Heart right ventricle (tissue), 16 donors: ENCODE measurements around the gene AKAP13. TPM values are rescaled to one million over a fixed set of nuclear protein-coding genes. Genes with fewer than 3 reads are reported as not detected.

ENCODE experiments used
- ATAC-seq, 8 donors: fragments of 200-7000 bp; cut with Tn5 transposase; one replicate each; pipeline ENCODE4 v1.9.1; 2020; ENCODE audit warnings: mild to moderate bottlenecking in 8 of 8, moderate library complexity in 8 of 8, moderate number of reproducible peaks in 1 of 8
- DNase-seq, 2 donors: peaks; one replicate each; pipeline ENCODE4 v3.0.0-alpha.2; 2020
- H3K27ac ChIP-seq, 10 donors: fragments of 200-600 bp; sonication (generic) in 2 of 10; one replicate each; pipeline versions ENCODE4 v1.5.0 to v1.8.0; 2020 to 2022; ENCODE audit warnings: mild to moderate bottlenecking in 3 of 10
- H3K27me3 ChIP-seq, 7 donors: fragments of 200-600 bp; one replicate each; pipeline ENCODE4 v1.8.0; 2021 to 2022; ENCODE audit warnings: mild to moderate bottlenecking in 2 of 7
- H3K36me3 ChIP-seq, 9 donors: fragments of 200-600 bp; sonication (generic) in 1 of 9; one replicate each; pipeline versions ENCODE4 v1.5.0 to v1.8.0; 2020 to 2022; ENCODE audit warnings: mild to moderate bottlenecking in 2 of 9
- H3K4me1 ChIP-seq, 9 donors: fragments of 200-600 bp; sonication (generic) in 1 of 9; one replicate each; pipeline versions ENCODE4 v1.5.0 to v1.8.0; 2020 to 2022; ENCODE audit warnings: mild to moderate bottlenecking in 4 of 9
- H3K4me3 ChIP-seq, 10 donors: fragments of 200-600 bp; sonication (generic) in 2 of 10; one replicate each; pipeline versions ENCODE4 v1.5.0 to v1.8.0; 2020 to 2022; ENCODE audit warnings: mild to moderate bottlenecking in 7 of 10, moderate library complexity in 2 of 10
- H3K9me3 ChIP-seq, 11 donors: fragments of 200-600 bp in 10 of 11; sonication (generic) in 2 of 11; one replicate each; pipeline versions ENCODE4 v1.5.0 to v1.8.0; 2013 to 2022; ENCODE audit warnings: mild to moderate bottlenecking in 2 of 11, control low read depth in 1 of 11, moderate library complexity in 1 of 11
- CTCF ChIP-seq, 9 donors: fragments of 200-600 bp; sonication (generic) in 2 of 9; IDR thresholded peaks; one replicate each; pipeline versions ENCODE4 v1.5.0 to v1.8.0; 2021 to 2022; ENCODE audit warnings: antibody characterized with exemption in 9 of 9, mild to moderate bottlenecking in 5 of 9, moderate library complexity in 1 of 9
- WGBS, 2 donors: extraction: QIAGEN DNeasy Blood & Tissue Kit; methylation state at CpG; one replicate each; pipeline ENCODE4 v1.1.7; 2013; ENCODE audit warnings: inconsistent platforms in 1 of 2; 5-methylcytosine and 5-hydroxymethylcytosine counted together
- intact Hi-C, 10 donors: fragments of 100-400 bp; cut with DNase I; formaldehyde crosslinking; loops; one replicate each; pipeline versions ENCODE4 v1.11.1 to v1.14.2; 2022
- polyA plus RNA-seq, 2 donors: library from polyadenylated mRNA; stranded (reverse); fragments of 200-250 nt; gene quantifications; one replicate each; pipeline ENCODE4 v1.2.3, GENCODE V29; 2013
- total RNA-seq, 10 donors: library from RNA; stranded (reverse); fragmentation: NEBNext Ultra II Directional in 3 of 10; extraction: Animal tissue kit (Norgen Biotek cat#: 25700) in 3 of 10; gene quantifications; one replicate each; pipeline versions ENCODE4 v1.2.1 to v1.2.4, GENCODE V29; 2021 to 2023
- donor health status: Arrhythmogenic right ventricular cardiomyopathy.
- donor health status: ischemic (EF 13 %, LVEDD 7.1; RV severe dilation, severe dysfunction).
- donor health status: healthy with polysubstance abuse.
- donor health status: DM: no; HTN: yes; CAD: no.
- donor health status: DM: no; HTN: no; CAD: no.
- donor health status: ischemic (EF 25% LVEDD 6.9; RV normal size, moderate dysfunction).
- donor health status: ischemic (EF 25% LVEDD 5.7; RV mildly dilated, moderate dysfunction).
- donor health status: healthy.
- donor health status: DM: yes; HTN: yes; CAD: no.
- donor health status: Ischemic cardiomyopathy.
- donor health status: ischemic (EF 35%, LVEDD 5.7; RV mildly dilated, moderate dysfunction).
- donor health status: nonischemic (EF 11% LVEDD 7.7; RV severe dilation, severe dysfunction).
- donor health status: DM: yes; HTN: yes; CAD: no.
- donor health status: PGD.
- donor health status: ischemic (EF 29% LVEDD 5.4; RV normal size, mild dysfunction).
- donor health status: nonischemic (EF 23%, LVEDD 6.1; RV moderate dilation, normal function).

AKAP13 gene
- total and polyA plus RNA-seq, 12 donors, result 89.3 to 645 (median 480) TPM

GRCh38 chr15:85407421-85408269 is 27.2 kb downstream of the AKAP13 start:
- Histone ChIP-seq H3K4me1 (peaks cover 15 to 90% (median 71%) of the 10 kb centered on the region in 9 donors), H3K4me3 (peak overlapping the region in 1 of 10 donors; percentile 12), H3K27me3 (no peaks in the 10 kb centered on the region), H3K9me3 (no peaks in the 10 kb centered on the region), H3K36me3 (no peaks in the 10 kb centered on the region), H3K27ac (peak overlapping the region in 6 of 10 donors; percentile 27 to 70 (median 44))
- ATAC-seq (peak in 6 of 8 donors; percentile 36 to 71 (median 58)), DNase-seq (no peak)
- intact Hi-C loops, result no loop called here
- WGBS, 2 donors, result 71 to 81% methylated on average over 6 of the region's 6 CpGs
- TF ChIP-seq CTCF (IDR thresholded peaks at IDR 0.05), result no peak

- Histone ChIP-seq H3K27me3 (no peaks in the 10 kb centered on the region), H3K27ac (peak overlapping the region in 5 of 10 donors; percentile 27 to 70 (median 50)), H3K36me3 (no peaks in the 10 kb centered on the region), H3K4me1 (peaks cover 12 to 90% (median 71%) of the 10 kb centered on the region in 9 donors), H3K9me3 (no peaks in the 10 kb centered on the region), H3K4me3 (peak overlapping the region in 1 of 10 donors; percentile 12)
- ATAC-seq (no peak), DNase-seq (no peak)
- no peak for TF ChIP-seq CTCF (IDR thresholded peaks at IDR 0.05)
- WGBS, 2 donors, result 85 to 87% methylated on average over 6 of the region's 6 CpGs
- intact Hi-C loops, result no loop called here
These were observed 27.9 kb downstream of the AKAP13 start for GRCh38 chr15:85408270-85408746.

GRCh38 chr15:85412066-85412465 is 31.7 kb downstream of the AKAP13 start:
- 17 to 33% methylated on average over 3 of the region's 3 CpGs for WGBS, 2 donors
- H3K4me3 ChIP-seq, result no peak overlapping the region
- no peak for ATAC-seq
- H3K4me1 ChIP-seq, result peaks cover 6 to 86% (median 61%) of the 10 kb centered on the region in 9 donors
- TF ChIP-seq CTCF (IDR thresholded peaks at IDR 0.05), result no peak
- no peaks in the 10 kb centered on the region for H3K27me3 ChIP-seq
- peak overlapping the region in 5 of 10 donors; percentile 57 to 78 (median 67) for H3K27ac ChIP-seq
- DNase-seq, result no peak
- peaks cover 0 to 6% (median 0%) of the 10 kb centered on the region in 9 donors for H3K36me3 ChIP-seq
- H3K9me3 ChIP-seq, result no peaks in the 10 kb centered on the region
- intact Hi-C loops, result loop anchor here in 6 of 10 donors (2.0 to 10.0 kb wide), 5 partner anchors 77 to 117 kb away; no protein-coding TSS in a partner anchor

GRCh38 chr15:85412956-85413854 is 32.8 kb downstream of the AKAP13 start:
- intact Hi-C loops, result loop anchor here in 6 of 10 donors (2.0 to 10.0 kb wide), 5 partner anchors 78 to 118 kb away; no protein-coding TSS in a partner anchor
- peak; percentile 57 to 94 (median 80) for ATAC-seq
- Histone ChIP-seq H3K36me3 (peaks cover 0 to 6% (median 0%) of the 10 kb centered on the region in 9 donors), H3K4me1 (peaks cover 3 to 86% (median 49%) of the 10 kb centered on the region in 9 donors), H3K27ac (peak overlapping the region in 9 of 10 donors; percentile 7 to 78 (median 57)), H3K4me3 (peak overlapping the region in 5 of 10 donors; percentile 9 to 31 (median 23)), H3K27me3 (no peaks in the 10 kb centered on the region), H3K9me3 (no peaks in the 10 kb centered on the region)
- DNase-seq, result peak; percentile 23 to 50
- WGBS, 2 donors, result 23 to 30% methylated on average over 14 of the region's 14 CpGs
- TF ChIP-seq CTCF (IDR thresholded peaks at IDR 0.05), result peak in 5 of 9 donors; percentile 13 to 30 (median 28)
